GM19324 (cell line): Measurements from ENCODE around the gene WDFY4.

ENCODE experiments used
- ATAC-seq: cut with Tn5 transposase; IDR thresholded peaks from one replicate; pipeline ENCODE4 v1.9.1; 2021; ENCODE audit warnings: mild to moderate bottlenecking, moderate library complexity; ENCODE audit not compliant: unreplicated experiment, low FRiP score

WDFY4 gene

DNA sequence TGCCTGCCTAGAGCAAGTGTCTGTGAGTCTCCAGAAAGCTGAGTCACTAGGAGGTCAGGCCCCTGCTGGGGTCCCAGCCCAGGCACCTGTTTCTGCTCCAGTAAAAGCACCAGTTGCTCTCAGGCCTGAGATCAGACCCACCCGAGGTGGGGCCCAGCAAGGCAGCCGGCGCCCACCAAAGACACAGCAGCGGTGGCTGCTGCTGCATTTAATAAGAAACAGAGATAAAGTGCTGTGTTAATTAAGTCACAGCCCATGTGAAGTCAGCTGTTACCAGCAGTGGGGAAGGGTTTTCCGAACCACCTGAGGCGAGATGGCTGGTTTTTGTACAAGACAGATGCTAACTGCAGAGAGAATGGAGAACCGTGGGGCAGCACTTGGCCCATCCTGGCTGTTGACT, 267.0 kb downstream of the WDFY4 start:
- no peak for ATAC-seq

DNA sequence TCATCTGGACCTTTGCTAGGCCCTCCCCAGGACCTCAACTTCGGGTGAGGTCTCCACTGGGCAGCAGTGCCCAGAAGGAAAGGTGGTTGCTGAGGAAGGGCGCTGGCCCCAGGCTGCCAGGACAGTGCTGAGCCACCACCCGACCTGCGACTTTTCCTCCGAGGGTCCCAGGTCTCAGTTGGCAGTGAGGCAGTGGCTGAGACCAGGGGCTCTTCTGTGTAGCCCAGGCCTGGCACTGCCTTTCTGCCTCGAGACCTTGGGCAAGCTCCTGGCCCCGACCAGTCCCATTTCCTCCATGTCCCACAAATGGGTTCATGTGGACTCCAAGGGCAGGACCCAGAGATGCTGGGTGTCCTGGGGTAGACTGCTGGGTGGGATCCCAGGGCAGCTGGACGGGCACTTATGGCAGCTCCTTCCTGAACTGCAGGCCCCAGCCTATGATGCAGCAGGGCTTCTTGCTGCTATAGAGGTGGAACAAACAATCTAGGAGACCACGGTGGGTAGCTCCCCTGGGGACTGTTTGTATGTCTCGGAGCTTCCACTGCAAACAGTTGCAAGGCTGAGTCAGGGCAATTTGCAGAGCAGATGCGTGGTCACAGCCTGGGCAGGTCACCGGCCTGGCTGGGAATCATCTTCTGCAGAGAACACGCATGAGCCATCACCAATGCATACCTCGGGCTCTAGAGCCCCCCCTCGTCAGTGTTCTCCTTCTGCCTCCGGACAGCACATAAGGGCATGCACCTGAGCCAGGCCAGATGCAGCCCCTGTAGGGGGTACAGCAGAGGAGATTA, 272.9 kb downstream of the WDFY4 start:
- ATAC-seq, result no peak

DNA sequence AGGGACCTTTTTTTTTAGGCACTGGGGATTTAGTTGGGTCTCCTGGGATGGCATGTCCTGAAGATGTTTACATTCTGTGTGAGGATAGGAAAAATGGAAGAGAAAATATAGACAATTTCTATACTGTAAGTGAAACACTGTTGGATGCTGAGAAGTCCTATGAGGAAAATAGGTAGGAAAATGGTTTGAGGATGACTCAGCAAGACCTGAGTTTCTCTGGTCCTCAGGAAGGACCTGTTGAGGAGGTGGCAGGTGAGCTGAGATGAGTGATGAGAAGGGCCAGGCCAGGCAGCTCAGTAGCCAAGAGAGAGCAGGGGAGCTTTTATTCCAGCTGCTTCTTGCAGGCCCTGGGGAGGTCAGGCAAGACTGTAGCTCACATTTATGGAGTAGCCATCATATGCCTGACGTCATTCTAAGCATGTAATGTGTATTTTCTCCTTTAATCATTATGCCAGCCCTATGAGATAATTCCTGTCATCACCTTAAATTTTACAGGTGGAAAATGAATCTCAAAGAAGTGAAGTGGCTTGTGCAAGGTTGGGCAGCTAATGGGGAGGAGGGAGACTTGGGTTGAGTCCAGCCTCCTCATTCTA, 274.0 kb downstream of the WDFY4 start:
- no peak for ATAC-seq

DNA sequence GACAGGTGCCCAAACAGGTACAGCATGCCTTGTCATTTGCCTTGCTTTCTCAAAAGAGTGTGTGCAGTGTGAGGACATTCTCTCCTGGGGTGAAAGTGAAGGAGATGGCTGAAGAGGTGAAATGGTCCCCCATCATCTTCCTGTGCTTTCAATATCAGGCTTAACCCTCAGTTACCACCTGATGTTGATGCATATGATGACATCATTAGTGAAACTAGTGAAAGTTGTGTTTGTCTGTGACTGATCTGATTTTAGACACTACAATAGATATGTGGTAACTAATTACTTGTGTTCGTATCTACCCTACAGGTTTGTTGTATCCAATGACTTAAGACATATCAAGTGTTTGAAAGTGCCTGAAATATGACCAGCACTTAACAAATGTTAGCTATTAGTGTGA, 279.4 kb downstream of the WDFY4 start:
- ATAC-seq, result no peak

DNA sequence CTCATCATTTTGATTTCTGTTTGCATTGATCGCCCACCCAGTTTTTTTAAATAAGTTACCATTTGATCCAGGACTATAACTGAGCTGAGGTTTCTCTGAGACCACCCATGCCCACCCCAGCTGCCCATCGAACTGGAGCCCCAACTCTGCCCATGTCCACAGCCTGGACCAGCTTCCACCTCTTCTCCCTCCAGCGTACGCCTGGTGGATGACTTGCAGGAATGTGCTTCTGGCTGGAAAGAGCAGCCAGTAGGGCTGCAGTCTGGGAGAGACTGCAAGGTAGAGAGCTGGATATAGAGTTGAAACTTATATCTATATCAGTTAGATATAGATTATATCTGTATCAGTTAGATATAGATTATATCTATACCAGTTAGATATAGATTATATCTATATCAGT, 280.8 kb downstream of the WDFY4 start:
- ATAC-seq, result no peak

DNA sequence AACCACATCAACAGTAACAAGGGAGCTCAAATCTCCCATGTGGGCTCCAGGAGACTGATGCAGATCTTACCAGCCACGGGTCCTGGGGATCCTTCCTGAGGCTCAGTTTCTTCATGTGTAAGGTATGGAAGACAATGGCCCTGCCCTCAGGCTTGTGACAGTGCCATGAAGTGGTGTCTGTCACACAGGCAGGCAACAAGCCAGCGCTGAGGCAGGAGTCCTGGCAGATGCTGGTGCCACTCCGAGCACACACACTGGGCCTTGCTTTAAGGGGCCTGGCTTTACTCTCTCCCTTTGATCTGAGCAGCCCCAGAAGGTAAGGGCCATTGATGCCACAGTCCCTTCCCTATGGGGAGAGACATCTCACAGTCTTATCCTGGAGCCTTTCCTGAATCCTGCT, 283.4 kb downstream of the WDFY4 start:
- no peak for ATAC-seq

DNA sequence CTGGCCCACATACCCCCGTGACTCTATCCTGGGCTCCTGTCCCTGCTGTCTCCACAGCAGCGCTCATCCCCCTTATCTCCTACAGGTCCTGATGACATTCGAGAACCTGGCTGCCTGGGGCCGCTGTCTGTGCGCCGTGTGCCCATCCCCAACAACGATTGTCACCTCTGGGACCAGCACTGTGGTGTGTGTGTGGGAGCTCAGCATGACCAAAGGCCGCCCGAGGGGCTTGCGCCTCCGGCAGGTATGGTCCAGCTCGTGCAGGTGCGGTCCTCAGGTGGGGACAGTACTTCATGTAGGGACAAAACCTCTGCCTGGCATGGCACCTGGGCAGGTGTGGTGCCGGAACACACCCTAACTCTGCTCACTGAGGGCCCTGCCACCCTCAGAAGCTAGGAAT, 285.4 kb downstream of the WDFY4 start:
- no peak for ATAC-seq

DNA sequence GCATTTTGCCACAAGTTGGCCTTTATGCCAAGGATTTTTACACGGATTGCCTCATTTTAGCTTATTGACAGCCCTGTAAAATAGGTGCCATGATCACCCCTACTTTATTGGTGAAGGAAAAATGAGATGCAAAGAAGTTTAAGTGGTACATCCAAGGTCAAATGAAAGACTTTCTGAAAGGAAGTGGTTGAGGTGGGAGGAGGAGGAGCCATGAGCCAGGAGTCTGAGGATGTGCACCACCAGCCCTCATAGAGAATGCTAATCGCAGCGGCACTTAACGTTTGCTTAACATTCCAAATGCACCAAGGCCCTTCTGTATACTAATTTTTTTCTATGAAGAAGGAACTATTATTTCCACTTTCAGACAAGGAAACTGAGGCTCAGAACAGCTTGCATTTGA, 286.0 kb downstream of the WDFY4 start:
- ATAC-seq, result no peak

DNA sequence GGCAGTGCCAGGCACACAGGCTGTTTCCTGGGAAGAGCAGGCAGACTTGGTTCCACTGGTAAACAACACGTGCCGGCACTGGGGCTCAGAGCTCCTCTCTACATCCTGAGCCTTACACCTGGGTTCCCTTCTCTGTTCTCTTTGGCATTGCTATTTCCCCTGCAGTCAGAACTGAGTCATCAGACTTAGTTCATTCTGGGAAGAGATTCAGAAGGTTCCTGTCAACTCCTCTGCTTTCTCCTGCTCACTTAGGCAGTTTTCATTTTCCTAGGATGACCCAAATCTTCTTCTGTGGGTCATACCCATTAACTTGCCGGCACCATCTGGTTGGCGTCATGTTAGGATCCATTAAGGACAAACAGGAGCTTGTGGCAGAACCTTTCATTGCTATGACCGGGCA, 288.4 kb downstream of the WDFY4 start:
- ATAC-seq, result no peak

DNA sequence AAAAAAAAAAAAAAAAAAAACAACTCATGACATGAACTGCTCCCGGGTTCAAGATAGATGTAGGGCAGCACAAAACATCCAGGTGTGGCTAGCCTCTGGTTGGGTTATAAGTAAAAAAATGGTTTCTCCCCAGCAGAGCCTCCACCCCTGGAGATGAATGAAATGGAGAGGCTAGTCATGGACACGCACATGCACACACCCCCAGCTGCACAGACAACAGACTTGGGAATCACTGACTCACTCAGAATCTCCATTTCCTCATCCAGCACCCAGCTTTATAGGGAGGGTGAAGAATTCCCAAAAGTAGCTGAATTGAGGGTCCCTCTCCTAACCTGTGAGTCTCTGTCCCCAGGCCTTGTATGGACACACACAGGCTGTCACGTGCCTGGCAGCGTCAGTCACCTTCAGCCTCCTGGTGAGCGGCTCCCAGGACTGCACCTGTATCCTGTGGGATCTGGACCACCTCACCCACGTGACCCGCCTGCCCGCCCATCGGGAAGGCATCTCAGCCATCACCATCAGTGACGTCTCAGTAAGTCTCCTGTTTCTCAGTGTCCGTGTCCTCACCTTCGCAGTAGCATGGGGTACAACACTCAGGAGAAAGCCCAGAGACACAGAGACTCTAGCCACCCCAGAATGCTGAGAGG, 290.0 kb downstream of the WDFY4 start:
- no peak for ATAC-seq

DNA sequence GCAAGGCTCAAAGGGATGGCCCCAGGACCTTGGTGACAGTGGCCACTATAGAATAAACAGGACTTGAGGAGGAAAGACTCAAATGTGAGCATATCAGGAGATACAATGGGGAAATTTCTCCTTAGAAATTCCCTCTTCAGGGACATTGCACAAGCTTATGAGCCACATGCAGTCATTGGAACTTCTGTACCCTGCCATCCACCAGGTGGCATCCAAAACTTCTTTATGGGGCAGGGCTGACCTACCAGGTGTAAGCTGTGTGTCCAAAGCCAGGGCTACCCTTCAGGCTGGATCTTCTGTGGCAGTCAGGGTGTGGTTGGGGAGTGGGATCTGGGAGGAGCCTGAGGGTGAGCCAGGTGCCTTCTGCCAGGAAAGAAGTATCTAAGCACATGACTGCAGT, 291.5 kb downstream of the WDFY4 start:
- no peak for ATAC-seq

DNA sequence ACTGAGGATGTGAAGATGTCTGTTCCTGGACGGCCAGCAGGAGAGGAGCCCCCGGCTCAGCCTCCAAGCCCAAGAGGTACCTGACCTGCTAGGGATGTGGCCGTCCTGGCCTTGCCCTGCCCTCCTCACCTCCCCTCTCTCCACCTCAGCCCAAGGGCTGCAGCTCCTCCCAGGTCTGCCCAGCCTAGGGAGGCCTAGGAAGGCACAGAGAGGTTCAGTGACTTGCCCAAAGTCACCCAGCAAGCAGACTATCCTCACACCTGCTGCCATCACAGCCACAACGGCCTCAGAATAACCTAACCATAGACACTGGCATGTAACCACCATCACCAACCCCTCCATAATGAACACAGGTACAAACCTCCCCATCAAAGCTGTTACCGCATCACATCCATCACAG, 293.6 kb downstream of the WDFY4 start:
- no peak for ATAC-seq

DNA sequence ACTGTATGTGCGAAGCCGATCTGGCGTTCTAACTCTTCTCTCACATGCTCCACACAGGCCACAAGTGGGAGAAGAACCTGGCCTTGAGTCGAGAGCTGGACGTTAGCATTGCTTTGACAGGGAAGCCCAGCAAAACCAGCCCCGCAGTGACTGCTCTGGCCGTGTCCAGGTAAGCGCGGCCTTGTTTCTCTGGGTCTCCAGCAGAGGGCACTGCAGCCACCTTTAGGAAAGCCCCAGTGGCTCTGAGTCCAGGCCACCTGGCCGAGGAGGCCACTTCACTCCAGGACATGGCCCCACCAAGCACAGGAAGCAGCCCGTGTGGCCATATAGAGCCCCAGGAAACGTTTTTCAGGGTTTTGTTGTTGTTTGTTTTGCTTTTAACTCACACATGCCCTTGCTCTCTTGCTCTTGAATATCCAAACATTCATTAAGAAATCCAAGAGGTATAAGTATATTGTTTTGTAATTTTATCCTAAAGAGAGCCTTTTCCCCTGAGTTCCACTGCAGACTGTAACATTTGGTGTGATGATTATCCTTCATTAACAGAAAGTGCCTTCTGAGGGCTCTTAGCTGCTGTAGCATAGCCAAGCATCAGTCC, 296.7 kb downstream of the WDFY4 start:
- no peak for ATAC-seq

DNA sequence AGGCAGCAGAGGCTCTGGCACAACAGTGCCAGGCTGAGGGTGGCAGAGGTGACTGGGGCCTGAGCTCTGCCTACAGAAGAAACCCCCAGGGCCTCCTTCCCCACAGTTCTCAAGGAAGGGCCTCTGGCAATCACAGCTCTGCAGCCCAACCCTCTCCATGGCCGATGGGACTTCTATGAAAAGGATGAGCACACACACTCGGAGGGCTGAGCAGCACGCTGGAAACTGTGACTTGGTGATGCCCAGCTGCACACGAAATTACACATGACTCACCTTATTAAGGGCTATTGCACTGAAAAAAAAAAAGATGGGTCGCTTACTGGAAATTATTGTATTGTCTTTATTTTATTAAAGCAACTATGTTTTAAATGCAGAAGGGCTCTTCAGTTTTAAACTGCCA, 297.9 kb downstream of the WDFY4 start:
- ATAC-seq, result no peak

DNA sequence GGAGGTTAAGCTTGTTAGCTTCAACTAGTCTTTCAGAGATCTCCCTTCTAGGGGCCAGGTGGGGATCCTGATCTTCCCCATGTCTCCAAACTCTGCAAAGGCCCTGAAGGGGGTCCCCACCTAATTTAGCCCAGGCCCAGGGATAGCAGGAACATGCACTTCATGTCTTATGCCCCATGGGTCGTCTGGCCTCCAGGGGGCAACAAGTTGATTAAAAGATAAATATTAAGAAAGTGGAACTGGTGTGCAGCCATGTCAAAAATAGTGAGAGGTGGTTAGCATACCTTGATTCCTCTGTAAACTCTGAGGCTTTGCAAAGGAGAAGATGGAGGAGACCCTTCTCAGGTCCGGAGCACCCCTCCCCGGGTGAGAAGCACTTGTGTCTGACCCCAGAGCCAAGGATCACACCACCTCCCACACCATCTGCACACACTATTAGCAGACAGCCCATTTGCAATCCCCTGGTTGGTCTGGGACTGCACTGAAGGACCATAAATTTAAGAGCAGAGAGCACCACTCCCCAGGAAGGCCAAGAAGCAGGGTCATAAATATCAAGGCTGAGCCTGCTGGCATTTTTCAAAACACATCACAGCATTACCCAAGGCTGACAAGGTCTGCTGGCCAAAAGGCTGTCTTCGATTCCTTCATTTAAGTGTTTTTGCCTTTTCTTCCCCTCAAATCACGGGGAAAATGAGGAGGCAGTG, 299.1 kb downstream of the WDFY4 start:
- no peak for ATAC-seq

DNA sequence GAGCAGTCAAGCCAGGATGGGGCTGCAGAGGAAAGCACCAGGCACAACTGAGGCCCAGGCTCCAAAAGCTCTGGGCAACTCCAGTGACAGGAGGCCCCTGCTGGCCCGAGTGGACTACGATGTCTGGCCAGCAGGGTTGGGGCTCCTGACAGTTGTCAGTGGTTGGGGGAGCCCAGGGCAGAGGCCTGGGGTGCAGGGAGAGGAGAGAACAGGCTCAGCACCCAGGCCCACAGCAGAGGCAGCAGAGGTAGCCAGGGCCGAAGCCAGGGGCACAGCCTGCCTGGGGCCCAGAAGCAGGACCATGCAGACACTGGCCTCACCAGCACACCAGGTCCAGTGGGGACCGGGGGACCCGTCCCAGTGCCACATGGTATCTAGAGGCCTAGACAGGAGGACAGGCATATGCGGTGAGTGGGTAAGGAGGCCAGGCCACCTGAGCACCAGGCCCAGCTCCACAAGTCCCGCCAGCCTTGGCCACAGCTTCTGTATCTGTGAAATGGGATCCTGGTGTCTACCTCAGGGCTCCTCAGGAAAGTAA, 301.0 kb downstream of the WDFY4 start:
- no peak for ATAC-seq

DNA sequence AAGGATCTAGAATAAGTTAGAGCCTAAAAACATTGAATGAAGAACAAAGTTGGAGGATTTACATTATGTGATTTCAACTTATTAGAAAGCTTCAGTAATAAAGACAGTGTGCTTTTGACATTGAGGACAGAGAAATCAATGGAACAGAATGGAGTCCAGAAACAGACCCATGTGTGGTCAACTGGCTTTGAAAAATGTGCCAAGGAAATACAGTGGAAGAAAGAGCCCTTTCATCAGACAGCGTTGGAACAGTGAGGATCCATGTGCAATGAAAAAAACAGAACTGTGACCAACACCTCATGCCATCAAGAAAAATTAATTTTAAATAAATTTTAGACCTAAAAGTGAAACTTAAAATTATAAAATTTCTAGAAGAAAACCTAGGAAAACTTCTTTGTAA, 305.6 kb downstream of the WDFY4 start:
- ATAC-seq, result no peak

DNA sequence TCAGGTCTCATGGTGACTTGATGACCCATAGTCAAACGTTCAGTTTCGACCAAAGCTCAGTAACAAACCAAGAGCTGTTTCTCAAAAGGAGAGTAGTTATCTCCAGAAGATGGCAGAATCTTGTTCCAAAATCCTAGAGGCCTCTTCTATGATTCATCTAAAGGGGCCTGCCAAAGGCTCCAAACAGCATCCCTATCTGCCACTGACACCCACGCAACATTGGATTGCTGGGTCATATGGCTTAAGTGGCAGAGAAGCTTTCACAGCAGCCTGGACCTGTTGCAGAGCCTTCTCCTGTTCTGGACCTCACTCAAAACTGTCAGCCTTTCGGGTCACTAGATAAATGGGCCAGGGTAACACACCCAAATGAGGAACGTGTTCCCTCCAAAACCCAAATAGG, 309.0 kb downstream of the WDFY4 start:
- no peak for ATAC-seq

DNA sequence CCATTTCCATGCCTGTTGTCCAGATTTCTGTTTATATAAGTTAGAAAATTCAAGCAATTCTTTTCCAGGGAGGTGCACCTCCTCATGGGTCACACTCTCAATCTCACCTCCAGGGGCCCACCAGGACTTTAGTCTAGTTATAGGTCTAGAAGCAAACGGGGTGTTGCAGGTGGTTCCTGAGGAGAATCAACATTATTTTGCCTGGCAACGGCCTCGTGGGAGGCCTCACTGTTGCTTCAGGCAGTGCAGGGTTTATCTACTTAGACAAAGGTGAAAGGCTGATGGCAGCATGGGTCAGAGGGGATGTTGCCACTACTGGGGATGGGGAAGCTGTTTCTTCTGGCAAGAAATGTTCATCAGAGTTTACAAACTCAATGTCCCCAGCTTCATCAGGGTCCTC, 311.7 kb downstream of the WDFY4 start:
- no peak for ATAC-seq

DNA sequence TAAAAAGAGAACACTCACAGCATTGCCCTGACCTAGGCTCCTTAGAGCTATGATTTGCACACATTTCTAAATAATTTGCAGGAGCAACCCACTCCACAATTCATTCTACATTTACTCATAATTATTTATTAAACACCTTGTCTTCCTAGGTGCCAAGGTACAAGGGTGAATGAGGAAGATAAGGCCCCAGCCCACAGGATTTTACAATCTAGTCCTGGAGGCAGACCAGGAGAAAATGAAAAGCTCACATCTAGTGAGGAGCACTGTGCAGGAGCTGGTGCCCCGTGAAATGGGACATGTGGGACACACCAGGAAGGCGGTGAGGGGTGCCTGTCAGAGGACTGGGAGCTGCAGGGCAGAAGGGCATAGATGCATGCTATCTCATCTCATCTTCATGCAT, 314.7 kb downstream of the WDFY4 start:
- no peak for ATAC-seq
